ENCODE results near the gene TUBGCP3.
"Not testable (repeated sequence)": the region's sequence is repeated elsewhere in the genome, so short reads cannot be mapped to it uniquely, and the experiment has no call there.

Gene TUBGCP3

DNA sequence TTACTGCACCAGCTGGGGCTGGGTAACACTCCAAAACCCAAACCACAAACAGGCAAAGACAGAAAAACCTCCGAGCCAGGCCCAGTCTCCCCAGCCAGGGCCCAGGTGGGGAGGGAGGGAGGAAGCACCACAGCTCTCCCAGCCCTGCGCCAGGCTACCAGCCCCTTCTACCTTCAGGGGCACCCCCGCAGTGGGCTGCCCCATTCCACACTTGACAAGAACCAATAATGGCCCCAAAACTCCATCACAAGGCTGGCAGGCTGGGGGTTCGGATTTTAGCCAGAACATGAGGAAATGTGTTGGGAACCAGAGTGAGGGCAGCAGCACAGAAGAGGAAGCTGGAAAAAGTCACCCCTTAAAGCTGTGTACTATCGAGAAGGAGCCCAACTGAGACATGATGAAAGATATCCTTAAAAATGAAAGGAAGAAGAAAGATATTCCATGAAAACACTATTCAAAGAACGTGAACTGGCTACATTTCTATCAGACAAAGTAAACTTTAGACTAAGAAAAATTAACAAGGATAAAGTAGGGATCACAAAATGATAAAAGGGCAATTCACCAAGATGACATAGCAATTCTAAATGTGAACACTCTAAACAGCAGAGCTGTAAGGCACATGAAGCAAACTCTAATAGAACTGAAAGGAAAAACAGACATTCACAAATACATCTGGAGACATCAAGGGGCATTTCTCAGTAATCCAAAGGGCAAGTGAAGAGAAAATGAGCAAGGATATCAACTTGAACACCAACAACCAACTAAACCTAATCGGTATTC lies 12.9 kb downstream of the TUBGCP3 start:
- no peak for DNase-seq

DNA sequence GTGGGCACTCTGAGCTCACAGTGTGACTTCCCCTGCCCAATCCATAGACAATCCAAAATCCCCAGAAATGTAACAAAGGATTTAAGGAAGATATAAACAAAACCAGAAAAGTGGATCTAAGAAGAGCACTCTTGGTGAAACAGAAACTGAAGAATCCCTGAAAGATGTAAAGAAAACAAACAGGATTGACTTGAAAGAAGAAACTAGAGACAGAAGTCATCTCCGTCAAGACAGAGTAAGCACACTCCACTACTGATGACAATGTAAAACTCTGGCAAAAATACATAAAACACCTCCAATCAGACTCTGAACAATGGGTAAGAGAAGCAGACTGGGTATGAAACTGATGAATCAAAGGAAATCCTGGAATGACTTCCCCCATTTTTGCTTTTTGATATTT lies 13.5 kb downstream of the TUBGCP3 start:
- DNase-seq, result no peak

DNA sequence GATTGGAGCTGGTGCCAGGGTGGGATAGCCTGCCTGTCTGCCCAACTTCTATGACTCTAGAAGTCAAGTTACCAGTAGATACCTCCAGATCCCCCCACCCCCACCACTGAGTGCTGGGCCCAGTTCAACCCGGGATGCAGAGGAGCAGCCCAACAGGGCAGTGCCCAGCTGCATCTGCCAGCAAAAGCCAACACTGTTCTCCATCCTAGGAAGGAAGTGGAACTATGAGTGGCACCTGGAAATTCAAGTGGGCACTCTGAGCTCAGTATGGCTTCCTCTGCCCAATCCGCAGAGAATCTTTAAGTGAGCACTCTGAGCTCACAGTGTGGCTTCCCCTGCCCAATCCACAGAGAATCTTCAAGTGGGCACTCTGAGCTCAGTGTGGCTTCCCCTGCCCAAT lies 14.2 kb downstream of the TUBGCP3 start:
- DNase-seq, result no peak

DNA sequence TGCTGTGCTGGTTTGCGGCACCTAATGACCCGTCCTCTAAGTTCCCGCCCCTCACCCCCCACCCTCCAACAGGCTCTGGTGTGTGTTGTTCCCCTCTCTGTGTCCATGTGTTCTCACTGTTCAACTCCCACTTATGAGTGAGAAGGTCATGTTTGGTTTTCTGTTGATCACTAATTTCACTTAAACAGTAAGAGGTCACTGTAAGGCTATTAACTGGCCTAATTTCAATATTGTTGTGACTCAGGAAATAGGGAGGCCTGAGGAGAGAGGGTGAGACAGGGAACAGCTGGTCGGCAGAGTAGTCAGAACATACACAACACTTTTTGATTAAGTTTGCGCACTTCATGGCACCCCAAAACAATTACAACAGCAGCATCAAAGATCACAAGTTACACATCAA lies 15.6 kb downstream of the TUBGCP3 start:
- DNase-seq, result no peak

DNA sequence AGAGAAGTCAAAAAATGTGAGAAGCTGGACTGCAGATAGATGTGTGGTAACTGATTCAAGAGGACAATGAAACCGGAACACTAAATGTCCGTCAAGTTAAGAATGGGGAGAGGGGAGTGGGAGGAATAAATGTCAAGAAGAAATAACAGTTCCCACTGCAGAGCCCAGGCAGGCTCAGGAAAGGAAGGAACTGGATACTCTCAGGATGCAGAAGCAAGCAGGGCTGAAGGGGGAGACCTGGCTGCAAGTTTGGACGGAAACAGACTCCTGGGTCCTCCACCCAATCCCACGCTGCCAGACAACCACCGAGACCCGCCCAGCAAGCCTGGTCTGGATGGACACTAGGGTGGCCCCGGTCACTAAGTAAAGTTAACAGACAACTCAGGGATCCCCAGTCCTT lies 18.1 kb downstream of the TUBGCP3 start:
- no peak for DNase-seq

DNA sequence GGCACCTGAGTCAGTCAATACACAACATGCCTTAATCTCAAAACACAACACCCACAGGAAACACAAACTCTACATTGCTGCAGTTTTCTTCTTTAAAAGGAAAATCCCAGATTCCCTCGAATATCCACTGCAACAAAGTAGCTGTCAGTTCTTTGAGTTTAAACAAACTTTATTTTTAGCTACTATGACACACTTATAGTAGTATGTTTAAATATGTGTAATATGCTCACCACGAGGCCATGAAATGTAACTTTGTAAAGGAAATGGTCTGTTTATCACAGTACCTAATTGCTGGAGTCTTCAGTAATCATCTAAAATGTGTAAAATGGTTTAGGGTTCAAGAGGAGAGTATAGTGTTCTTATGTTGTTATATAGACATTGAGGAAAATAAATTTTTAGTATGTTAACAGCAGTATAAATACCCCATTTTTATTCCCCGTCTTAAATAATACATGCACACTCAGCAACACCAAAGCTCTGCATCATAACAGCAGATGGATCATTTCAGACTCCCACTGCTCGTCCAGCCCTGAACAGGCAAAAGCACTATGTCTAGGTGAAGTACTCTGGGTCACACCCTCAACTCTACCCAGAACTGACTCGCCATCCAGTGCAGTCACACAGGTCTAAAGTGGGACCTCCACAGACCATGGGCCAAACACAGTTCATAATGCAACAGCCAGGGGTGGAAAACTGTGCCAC lies 20.6 kb downstream of the TUBGCP3 start:
- no peak for DNase-seq

DNA sequence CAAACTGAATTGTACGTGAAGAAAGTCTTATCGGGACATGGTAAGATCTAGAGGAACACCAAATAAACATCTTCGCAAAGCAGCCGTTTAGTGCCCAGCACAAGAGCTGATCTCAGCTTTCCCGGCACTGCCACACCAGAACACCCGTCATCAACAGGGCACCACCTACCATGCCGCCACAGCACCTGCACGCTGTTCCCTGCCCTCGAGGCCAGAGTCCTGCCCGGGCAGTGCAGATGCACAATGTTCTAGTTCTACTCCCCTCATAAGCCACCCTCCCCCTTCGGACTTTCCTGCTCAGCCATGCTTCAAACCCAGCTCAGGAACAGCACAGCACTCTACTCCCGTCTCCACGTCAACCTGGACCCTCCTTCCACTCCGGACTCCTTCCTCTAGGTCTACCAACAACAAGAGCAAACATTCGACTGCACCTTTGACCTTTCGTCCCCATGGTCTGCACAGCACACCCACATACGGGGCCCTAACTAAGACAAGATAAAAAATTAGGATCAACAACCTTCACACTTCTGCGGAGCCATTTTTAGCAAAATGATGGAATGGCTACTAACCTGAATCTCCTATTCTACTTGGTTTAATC lies 25.1 kb downstream of the TUBGCP3 start:
- no peak for DNase-seq

DNA sequence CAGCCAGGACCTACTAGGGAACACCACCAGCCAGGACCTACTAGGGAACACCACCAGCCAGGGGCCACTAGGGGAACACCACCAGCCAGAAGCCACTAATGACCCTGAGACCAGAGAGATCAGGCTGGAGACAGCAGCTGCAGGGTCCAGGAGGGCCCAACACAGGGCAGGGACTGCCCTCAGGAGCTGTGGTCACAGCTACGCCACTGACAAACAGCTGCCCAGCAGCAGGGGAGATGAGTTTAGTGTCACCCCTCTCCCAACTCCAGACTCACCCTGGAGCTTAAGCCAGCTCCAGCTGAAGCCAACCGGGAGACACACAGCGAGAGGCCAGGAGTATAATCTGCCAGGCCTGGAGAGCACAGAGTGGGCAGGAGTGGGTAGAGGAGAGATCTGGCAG lies 25.7 kb downstream of the TUBGCP3 start:
- no peak for DNase-seq

DNA sequence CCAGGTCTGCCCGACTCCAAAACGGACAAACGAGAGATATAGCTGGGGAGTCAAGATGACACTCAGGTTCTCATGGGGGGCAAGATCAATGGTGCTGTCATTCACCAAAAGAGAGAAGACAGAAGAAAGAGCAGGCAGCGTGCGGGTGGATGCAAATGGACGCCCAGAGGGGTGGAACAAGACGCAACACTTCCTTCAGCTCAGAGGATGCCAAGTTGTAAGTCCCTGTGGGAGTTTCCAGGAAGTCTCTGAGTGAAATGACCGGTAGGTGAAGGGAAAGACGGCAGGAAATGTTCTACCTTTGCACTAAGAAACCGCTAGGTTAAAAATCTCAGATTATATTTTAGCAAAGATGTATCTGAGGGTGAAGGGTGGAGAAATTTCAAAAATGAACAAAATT lies 26.5 kb downstream of the TUBGCP3 start:
- DNase-seq, result no peak

DNA sequence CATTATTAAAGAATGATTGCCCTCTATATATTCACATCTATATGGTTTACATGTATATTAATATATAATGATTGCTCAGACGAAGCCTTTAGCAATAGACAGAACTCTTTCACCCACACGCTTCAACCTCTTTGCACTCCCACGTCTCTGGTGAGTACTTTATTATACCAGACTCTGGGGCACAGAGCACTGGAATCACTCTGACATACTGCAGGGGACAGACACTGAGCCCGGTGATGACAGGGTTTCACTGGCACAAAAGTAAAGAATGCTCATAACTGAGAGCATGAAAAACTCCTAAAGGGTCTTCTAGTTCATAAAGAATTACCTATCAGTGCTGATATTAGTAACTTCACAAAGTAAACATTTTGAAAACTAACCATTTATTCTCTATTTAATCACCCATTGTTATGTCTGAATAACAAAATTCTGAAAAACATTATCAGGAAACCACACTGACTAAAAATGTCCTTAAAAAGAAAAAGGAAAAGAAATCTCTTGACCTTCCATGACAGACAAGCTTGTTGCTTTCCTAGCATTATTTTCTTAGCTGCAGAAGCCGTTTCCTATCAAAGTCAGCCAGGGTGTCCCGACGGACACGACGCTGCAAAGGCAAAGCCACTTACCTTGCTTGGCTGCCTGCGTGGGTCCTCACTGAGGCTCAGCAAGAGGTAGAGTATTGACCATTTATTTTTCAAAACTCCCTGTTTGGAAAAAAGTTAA lies 29.1 kb downstream of the TUBGCP3 start:
- DNase-seq, result no peak

DNA sequence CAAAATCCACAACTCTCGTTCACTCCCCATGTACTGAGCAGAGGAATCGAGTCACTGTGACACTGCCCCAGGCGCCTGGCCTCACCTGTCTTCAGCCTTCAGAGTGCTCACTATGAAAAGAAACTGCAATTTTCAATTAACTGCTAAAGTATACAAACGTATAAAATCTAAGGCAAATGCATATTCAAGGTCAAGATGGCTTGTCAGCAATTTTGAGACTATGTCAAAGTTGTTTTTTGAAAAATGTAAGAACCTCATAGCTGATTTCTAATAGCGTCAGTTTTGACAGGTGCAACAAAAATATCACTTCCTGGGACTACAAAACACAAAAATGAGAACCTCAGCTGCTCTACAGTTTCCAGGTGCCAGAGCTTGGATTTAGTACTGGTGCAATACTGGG lies 31.4 kb downstream of the TUBGCP3 start:
- no peak for DNase-seq

DNA sequence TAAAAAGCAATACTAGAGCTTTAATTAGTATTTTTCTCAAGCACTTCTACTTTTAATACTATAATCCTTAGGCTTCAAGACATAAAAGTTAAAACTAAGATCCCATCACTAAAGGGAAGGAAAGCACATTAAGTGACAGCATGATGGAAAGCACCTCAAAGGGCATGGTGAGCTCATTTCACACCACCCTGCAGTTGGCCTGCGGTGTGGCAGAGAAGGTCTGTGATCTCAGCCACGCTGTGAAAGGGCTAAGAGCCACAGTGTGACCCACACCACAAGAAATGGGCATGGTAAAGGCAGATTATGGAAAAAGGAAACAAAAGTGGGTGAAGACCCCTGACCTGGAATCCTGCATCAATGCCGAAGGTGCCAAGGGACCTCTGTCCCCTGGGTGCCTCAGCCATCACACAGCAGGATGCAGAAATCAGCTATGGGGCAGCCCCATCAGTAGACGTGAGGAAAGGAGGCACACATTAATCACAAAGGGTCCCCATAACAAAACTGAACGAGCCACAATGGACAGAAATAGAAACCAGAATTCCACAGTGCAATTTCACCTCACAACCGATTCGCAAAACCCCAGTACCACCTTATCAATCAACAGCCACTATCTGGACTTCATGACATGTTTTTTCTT lies 33.6 kb downstream of the TUBGCP3 start:
- DNase-seq, result no peak

DNA sequence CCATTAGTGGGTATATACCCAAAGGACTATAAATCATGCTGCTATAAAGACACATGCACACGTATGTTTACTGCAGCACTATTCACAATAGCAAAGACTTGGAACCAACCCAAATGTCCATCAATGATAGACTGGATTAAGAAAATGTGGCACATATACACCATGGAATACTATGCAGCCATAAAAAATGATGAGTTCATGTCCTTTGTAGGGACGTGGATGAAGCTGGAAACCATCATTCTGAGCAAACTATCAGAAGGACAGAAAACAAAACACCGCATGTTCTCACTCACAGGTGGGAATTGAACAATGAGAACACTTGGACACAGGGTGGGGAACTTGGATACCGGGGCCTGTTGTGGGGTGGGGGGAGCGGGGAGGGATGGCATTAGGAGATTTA lies 39.0 kb downstream of the TUBGCP3 start:
- not testable (repeated sequence) for DNase-seq

DNA sequence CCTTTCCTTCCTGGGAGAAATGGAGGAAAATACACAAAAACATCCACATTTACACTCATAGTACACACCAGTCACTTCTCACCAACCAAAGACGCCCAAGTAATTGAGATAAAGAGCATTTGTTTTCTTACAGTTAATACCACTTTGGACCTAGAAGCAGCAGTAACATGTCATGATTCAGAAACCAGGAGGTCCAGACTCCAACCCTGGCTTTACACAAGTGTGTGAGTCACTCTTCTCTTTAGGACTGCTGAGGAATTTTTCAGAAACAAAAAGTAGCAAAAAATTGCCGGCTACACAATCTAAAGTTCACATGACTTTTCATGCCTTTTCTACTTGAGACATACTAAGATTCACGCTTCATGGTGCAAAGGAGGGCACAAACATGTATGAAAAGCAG lies 42.1 kb downstream of the TUBGCP3 start:
- DNase-seq, result no peak

DNA sequence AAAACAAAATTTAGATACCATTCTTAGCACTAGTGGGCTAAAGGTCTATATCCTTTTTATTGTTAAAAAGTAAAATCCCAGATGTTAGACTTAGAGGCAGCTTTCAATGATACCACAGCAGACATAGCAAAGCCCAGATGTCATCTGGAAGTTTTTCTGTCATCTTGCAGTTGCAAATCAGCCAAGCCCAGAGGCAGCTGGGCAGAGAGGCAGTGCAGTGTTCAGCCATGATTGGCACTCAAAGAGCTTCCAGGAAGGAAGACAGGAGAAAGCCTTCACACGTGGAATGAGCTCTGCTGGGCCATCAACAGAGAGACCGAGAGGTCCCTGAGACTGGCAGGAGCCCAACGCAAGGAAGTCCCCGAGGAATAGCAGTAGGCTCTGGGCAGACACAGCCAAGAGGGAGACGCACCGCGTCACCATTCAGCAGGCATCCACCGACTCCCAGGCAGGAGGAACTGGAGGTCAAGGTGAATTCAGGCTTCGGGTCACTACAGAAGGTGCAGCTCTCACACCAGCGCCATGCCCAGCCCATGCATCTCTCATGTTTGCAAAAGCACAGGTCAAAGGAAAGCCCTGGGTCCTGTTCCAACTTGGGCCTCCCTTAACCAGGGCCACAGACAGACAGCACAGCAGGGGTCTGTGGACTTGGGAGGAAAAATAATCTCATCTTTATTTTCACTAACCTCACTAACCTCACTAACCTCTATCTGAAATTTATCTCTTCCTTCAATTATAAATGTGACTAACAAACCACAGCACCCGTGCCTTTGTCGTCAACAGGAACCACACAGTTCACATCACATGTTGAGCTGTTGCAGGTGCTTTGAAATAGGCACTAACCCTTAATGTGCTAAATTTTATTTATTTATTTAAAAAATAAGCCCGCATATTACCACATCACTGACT lies 54.9 kb downstream of the TUBGCP3 start:
- no peak for DNase-seq

DNA sequence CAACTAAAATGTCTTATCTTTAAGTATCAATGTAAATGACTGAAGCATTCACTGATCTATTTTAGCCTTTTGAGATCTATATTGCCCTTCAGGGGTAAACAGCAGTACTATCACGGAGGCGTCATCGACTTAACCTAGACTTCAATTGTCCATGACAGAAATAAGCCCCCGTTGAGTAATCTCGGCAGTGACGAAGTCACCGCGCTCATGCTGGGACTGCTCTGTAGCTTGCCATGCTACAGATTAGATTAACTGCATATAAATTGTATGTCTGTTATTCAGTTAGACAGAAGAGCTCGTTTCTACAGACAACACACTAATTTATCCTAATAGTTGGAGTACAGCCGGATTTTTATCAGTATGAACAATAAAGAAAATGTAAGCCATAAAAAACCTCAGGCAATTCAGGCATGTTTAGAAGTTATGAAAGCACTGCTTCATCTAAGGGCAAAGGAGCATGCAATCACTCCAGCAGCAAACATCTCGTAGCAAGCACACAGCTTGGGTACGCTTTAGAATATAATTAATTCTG lies 56.6 kb downstream of the TUBGCP3 start:
- no peak for DNase-seq

DNA sequence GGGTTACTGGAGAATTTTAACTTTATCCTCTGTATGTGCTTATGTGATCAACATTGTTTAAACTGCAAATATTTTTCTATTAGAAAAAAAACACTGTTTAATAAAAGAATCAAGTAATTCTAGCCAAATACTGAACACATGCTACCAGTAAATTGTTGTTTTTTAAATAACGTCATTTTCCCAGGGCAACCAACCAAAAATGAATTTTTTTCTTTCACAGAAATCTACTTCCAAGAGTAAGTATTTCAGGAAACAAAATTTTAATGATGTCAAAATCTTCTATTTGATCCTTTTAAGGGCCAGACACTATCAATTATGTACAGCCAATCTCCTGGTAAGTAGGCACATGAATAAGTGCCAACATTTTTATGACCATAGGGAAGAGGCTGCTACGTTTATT lies 57.1 kb downstream of the TUBGCP3 start:
- no peak for DNase-seq

DNA sequence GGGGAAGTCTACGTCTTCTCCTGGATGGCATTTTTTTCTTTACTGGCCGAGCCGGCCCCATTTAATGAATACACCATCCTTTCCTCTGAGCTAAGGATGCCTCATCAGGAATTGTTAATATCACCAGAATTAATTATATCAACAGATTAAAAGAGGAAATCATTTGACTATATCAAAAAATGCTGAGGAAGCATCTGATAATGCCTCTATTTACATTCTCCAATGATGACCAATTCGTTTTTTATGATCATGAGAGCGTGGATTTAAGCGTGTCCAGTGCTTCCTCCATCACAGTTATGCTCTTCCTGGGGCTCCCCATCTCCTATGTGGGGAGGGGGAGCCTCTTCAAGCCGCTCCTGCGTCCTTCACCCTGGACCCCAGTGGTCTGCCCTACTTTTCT lies 58.7 kb downstream of the TUBGCP3 start:
- DNase-seq, result no peak

DNA sequence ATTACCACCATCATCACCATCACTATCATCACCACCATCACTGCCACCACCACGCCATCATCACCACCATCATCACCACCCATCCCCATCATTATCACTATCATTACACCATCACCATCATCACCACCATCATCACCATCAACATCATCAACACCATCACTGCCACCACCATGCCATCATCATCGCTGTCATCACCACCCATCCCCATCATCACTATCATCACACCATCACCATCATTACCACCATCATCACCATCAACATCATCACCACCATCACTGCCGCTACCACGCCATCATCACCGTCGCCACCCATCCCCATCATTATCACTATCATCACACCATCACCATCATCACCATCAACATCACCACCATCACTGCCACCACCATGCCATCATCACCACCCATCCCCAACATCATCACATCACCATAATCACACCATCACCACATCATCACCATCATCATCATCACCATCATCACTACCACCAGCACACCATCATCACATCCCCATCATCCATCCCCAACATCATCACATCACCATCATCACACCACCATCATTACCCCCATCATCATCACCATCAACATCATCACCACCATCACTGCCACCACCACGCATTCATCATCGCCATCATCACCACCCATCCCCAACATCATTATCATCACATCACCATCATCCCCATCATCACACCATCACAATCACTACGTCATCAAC lies 61.7 kb downstream of the TUBGCP3 start:
- DNase-seq, result no peak

DNA sequence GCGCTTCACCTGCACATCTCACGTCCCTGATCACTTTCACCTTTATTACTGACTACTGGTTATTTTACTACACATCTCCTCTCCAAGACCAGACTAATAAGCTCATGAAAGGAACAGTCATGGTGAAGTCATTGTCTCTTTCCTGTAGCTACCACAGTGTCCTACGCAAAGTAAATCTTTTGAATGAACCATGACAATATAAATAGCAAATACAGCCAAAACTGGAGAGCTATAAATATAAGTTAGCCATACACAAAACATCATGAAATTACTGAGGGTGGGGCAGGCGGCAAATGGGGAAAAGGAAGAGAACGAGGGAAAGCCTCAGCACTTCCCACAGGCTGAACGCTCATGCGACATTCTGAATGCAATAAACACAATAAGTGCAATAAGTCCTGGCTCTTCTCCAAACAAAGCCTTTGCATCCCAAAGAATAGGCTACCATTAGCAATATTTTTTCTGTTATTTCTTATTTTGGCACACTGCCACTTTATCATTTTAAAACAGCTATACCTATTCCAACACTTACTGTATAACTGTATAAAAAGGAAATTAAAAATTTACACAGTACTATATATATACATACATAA lies 62.5 kb downstream of the TUBGCP3 start:
- no peak for DNase-seq

DNA sequence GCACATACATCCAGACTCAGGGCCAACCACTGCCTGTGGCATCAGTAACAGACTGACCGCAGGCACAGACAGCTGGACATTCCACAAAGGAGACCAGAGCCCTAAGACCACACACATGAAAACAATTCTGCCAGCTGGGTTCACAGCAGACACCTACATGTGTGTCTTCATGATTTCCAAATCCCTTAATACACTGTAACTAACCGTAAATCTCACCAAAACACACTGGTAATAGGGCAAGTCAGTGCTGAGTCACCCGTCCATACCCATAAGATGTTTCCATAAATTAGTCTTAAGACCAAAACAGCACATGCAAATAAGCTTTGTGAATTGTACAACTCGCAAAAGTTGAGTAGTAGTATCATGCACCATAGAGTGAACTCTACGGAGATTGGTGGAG lies 65.4 kb downstream of the TUBGCP3 start:
- no peak for DNase-seq
